AG09309 (cell line): ENCODE data around the gene STK39.

Experiments
- DNase-seq: peaks from one replicate; pipeline ENCODE4 v3.0.0-alpha.2; 2010; ENCODE audit warnings: low read depth
- H3K4me3 ChIP-seq: 2 replicates; pipeline ENCODE4 v1.5.1; 2011; ENCODE audit warnings: mild to moderate bottlenecking, low read depth, low read length, moderate library complexity; ENCODE audit not compliant: control insufficient read depth
- TF ChIP-seq, protein P1 (sequence below): IDR thresholded peaks from 2 replicates; pipeline ENCODE4 v1.5.1; 2011; ENCODE audit warnings: mild to moderate bottlenecking, low read depth, low read length, inconsistent platforms; ENCODE audit not compliant: insufficient read depth, control insufficient read depth; ENCODE audit errors: missing control alignments

STK39 gene

DNA sequence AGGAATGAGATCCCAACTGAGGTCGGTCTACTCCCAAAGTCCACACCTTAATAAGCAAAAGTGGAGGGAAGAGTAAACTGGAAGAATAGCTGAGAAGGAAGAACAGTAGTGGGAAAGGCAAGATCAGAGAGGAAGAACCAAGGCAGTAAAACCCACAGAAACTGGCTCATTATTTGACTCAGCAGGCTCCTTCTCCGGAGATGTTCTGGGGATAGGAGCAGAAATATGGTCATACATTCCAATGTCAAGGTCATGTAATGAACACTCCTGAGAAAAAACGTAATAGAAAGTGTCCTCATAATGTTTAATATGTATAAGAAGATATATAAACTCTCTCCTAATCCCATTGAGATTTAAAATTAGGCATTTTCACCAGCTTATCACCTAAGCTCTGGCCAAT is 39.5 kb downstream of the STK39 start:
- TF ChIP-seq, protein P1, sequence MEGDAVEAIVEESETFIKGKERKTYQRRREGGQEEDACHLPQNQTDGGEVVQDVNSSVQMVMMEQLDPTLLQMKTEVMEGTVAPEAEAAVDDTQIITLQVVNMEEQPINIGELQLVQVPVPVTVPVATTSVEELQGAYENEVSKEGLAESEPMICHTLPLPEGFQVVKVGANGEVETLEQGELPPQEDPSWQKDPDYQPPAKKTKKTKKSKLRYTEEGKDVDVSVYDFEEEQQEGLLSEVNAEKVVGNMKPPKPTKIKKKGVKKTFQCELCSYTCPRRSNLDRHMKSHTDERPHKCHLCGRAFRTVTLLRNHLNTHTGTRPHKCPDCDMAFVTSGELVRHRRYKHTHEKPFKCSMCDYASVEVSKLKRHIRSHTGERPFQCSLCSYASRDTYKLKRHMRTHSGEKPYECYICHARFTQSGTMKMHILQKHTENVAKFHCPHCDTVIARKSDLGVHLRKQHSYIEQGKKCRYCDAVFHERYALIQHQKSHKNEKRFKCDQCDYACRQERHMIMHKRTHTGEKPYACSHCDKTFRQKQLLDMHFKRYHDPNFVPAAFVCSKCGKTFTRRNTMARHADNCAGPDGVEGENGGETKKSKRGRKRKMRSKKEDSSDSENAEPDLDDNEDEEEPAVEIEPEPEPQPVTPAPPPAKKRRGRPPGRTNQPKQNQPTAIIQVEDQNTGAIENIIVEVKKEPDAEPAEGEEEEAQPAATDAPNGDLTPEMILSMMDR, result no peak
- H3K4me3 ChIP-seq, result no peak overlapping the region
- DNase-seq, result no peak

DNA sequence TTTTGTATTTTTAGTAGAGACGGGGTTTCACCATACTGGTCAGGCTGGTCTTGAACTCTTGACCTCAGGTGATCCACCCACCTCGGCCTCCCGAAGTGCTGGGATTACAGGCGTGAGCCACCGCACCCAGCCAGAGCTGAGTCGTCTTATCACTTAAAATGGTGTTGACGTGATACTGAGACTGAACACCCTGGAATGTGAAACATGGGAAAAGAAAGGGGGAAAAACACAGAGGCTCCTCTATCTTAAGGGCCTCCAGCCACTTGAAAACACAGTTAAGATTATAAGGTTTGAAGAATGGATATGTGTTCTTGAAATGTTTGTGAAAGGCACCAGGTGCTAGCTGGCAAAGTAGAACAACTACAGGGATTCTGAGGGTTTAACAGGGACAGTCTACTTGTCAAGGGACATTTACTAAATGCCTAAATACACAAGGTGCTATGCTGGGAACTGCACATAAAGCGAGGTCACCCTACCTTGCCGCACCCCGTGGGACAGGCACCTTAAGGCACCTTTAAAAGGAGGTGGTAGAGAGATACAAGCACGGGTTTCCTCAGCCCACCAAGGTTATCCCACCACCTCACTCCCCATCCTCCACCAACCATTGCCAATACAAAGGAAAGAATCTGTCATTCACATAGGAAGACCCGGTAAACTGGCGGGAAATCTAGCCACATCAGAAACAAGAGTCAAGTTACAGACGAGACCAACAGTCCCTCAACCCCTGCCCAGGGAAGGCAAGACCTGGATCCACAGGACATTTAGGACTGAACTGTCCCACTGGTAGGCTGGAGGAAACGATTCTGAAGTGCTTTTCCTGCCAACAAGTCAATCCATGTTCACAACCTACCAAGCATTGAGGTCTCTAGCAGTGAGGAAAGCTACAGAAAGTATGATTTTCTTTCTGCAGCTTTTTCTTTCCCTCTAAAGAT is 43.4 kb downstream of the STK39 start:
- no peak for DNase-seq
- TF ChIP-seq, protein P1, result no peak
- no peak overlapping the region for H3K4me3 ChIP-seq

DNA sequence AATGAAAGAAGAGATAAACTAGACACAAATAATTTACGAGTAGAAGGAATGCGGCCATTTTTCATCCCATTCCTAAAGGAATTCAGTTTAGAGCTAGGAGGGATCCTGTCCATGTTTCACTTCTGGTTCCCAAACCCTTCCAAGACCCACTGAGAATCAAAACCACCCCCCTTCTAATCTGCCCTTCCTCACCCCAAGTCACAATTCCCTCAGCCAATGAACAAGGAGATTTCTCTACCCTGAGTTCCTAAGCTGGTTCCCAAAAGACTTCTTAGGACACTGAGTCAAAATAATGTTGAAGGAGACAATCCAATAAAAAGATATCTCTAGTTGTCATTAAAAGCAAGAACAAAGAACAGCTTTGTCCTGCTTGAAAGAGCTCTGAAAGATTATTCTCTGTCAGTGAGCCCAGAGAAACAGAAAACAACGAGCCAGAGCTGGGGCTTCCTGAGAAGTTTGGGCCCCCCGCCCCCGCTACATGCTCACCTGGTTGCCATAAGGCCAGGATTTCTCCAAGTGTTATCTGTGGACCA is 45.7 kb downstream of the STK39 start:
- no peak overlapping the region for H3K4me3 ChIP-seq
- TF ChIP-seq, protein P1, result no peak
- no peak for DNase-seq

DNA sequence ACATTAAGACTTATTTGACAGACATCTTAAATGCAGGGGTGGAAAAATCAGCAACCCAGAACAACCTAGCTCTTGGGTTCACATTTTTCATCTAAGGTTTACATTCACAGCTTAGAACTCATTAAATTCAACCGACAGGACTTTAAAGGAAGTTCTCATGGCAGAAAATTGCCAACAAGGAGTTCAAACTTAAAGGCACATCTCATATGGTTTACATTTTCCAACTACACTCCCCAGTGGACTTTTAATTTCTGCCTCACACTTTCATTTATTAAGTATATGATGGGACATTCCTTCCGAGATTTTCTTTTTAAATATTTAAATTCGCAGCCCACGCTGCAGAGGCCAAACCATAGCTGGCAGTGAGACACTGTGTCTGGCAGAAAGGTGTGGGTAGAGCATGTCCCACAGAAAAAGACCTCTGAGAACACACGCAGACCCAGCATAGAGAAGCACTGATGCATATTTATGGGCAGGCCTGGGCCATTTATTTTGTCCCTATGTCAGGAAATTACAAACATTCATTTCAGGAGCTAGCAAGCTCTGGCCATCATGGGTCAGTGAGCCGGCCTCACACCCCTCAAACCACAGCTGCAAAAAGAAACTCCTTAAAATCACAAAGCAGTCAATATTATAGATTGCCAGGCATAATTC is 46.3 kb downstream of the STK39 start:
- TF ChIP-seq, protein P1, result no peak
- no peak for DNase-seq
- H3K4me3 ChIP-seq, result no peak overlapping the region

DNA sequence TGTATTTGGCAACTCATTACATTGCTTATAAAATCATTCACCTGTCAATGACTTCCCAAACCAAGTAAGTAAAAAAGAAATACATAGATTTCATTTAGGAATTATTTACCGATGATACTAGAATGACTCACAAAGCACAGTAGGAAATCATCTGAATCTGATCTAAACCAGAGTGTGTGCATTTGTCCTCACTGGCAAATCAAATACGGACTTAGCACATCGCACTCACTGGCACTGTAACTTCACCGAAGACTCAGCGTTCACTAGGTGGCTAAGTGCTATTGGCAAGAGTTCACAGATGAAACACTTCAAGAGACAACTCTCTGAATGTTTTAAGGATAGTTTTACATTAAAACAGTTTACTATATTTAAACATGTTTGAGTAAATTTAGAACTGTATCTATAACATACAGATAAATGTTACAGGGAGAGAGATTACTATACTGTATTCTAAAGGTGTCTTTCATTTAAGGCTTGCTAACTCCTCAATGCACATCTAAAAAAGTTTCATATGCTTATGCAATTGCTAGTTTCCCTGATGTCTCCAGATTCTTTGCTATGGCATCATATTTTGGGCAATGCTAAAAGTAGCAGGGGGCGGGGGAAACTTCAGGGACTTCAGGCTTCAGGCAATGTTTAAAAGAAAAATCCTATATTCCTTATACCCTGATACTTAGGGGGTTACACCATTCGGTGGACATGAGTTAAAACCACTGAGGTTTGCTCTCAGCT is 48.8 kb downstream of the STK39 start:
- DNase-seq, result peak; percentile 28
- H3K4me3 ChIP-seq, result no peak overlapping the region
- TF ChIP-seq, protein P1, result no peak

DNA sequence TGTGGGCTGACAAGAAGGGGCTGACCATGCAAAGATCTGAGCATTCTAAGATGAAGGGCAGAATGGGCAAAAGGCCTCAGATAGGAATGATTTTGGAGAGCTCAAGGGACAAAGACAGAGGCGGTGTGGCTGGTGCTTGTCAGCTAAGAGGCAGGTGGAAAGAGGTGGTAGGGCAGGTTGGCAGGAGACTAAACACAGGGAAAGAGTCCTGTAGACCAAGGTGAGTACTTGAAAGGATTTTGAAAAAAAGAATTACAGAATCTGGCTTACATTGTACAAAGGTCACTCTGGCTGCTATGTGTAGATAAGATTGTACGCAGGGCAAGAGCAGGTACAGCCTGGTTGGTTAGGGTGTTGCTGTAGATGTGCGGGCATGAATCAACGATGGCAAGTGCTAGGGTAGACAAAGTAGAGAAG is 50.6 kb downstream of the STK39 start:
- no peak for DNase-seq
- TF ChIP-seq, protein P1, result no peak
- H3K4me3 ChIP-seq, result no peak overlapping the region
